NCI-H2029 (cell line): Measurements from ENCODE around the gene CYTL1.
"Not testable (repeated sequence)": the region's sequence is repeated elsewhere in the genome, so short reads cannot be mapped to it uniquely, and the experiment has no call there.

Source experiments
- DNase-seq: peaks from one replicate; lab custom pipeline; 2025; lab: John Stamatoyannopoulos, UW

CYTL1 gene

GRCh38 chr4:4996935-4997334 is 22.3 kb downstream of the CYTL1 start:
- DNase-seq, result not testable (repeated sequence)

GRCh38 chr4:4995908-4996265 is 23.4 kb downstream of the CYTL1 start:
- no peak for DNase-seq

- DNase-seq, result peak; percentile 6
Measured at GRCh38 chr4:4995103-4995907, 24.0 kb downstream of the CYTL1 start.

- DNase-seq, result no peak
Measured at GRCh38 chr4:4994312-4995097, 24.8 kb downstream of the CYTL1 start.

GRCh38 chr4:4992833-4993232 is 26.4 kb downstream of the CYTL1 start:
- DNase-seq, result no peak

- DNase-seq, result no peak
Measured at GRCh38 chr4:4991541-4992099, 27.6 kb downstream of the CYTL1 start.

GRCh38 chr4:4990857-4991540 is 28.3 kb downstream of the CYTL1 start:
- DNase-seq, result no peak

GRCh38 chr4:4990329-4990728 is 28.9 kb downstream of the CYTL1 start:
- no peak for DNase-seq

- DNase-seq, result no peak
Measured at GRCh38 chr4:4989083-4989622, 30.1 kb downstream of the CYTL1 start.

- no peak for DNase-seq
Measured at GRCh38 chr4:4987656-4988055, 31.6 kb downstream of the CYTL1 start.

GRCh38 chr4:4986841-4987240 is 32.4 kb downstream of the CYTL1 start:
- no peak for DNase-seq

GRCh38 chr4:4985844-4986243 is 33.4 kb downstream of the CYTL1 start:
- no peak for DNase-seq

- no peak for DNase-seq
Measured at GRCh38 chr4:4985036-4985435, 34.2 kb downstream of the CYTL1 start.

GRCh38 chr4:4984186-4984585 is 35.1 kb downstream of the CYTL1 start:
- no peak for DNase-seq

GRCh38 chr4:4981827-4982226 is 37.4 kb downstream of the CYTL1 start:
- DNase-seq, result no peak

GRCh38 chr4:4981427-4981826 is 37.8 kb downstream of the CYTL1 start:
- no peak for DNase-seq

GRCh38 chr4:4980621-4981230 is 38.5 kb downstream of the CYTL1 start:
- no peak for DNase-seq

GRCh38 chr4:4979971-4980370 is 39.3 kb downstream of the CYTL1 start:
- DNase-seq, result no peak

- no peak for DNase-seq
Measured at GRCh38 chr4:4974727-4975126, 44.5 kb downstream of the CYTL1 start.

GRCh38 chr4:4971796-4972195 is 47.5 kb downstream of the CYTL1 start:
- DNase-seq, result no peak

GRCh38 chr4:4969298-4969697 is 50.0 kb downstream of the CYTL1 start:
- no peak for DNase-seq
